Activated T-helper 1 cell treated with Interleukin-2 at 50 U/mL for 16 hours (primary cell): ENCODE data around the gene TNIP1.

ENCODE experiments used
- DNase-seq: peaks from one replicate; pipeline ENCODE4 v3.0.0-alpha.2; 2020; ENCODE audit warnings: low read depth

Gene TNIP1

DNA sequence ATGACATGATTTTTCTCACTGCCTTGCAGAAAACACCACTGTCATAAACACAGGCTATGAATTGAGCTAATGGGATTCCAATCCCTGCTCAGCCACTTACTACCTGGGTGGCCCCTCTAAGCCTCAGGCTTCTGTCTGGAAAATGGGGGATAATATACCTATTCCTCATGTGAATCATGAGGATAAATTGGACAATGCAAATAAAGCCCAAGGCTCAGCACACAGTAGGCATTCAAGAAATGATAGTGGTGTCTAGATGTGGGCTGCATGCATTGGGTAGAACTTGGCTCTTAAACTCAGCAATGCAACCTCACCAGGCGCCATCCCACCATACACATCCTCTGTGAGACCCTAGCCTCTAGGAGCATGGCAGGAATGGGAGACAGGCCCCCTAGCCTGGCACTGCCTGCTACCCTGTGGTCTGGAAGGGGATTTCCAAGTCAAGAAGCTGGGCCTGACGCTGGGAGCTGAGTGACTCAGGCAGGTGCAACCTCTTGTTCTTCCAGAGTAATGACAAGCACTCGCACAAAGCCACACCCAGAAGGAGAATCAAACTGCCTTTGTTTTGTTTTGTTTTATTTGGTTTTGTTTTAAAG lies 2.3 kb upstream of the TNIP1 start:
- peak; percentile 52 for DNase-seq

DNA sequence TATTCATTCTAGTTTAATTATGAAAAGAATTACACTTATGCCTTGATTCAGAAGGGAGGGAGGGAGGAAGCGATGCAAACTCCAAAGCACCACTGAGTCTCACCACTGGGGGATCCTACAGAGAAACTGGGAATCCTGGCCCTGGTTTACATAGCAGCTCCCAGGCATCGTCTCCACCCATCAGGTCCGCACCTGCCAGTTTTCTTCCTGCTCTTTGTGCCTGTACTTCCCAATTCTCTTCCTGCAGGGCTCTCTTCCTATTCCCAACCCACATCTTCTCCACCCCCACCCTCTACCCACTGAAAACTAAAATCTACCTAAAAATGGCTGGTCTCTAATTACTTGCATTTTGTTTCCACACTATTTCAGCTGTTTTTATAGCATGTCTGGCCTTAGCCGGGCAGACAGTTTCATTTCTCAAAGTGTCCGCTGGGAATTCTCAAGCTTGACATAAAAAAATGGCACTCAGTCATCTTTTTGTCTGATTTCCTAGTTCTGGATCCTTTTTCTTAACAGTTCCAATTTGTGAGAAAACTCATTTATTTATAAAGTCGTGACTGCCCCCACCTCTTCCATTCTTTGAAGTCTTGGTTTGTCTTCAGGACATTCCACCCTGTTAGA lies 1.6 kb upstream of the TNIP1 start:
- DNase-seq = no peak

DNA sequence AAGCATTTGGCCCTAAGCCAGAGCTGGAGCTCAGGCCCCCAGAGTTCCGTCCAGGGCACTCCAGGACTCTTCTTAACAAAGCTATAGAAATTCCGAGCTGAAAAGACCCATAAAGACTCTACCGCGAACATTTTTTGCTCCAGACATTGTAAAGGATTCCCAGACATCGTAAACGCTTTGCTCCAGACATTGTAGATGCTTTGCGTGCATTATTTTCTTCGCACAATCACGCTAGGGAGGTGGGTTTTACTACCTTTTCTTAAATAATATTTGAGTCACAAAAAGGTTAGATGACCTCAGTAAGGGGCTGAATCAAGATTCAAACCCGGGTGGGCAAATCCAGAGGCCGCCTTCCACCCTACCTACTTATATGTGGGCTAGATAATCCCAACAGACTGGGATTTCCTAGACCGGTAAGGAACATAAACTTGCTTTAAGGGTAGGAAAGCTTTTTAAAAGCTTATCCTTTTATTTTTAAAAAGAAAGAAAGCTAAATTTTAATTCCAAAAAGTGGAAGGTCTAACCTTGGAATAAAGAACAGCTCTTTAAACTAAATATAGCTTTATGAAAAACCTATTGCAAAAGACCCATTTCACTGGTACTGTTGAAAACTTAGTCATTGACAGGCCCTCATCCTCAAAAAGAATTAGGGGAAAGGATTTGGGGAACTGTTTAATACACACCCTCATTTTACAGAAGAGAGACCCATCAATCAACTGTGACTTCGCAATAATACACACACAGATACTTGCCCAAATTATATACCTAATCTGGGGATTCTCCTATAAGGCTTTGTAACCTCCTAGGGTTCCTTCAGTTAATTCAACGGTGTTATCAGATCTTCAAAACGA lies 822 bp upstream of the TNIP1 start:
- no peak for DNase-seq

DNA sequence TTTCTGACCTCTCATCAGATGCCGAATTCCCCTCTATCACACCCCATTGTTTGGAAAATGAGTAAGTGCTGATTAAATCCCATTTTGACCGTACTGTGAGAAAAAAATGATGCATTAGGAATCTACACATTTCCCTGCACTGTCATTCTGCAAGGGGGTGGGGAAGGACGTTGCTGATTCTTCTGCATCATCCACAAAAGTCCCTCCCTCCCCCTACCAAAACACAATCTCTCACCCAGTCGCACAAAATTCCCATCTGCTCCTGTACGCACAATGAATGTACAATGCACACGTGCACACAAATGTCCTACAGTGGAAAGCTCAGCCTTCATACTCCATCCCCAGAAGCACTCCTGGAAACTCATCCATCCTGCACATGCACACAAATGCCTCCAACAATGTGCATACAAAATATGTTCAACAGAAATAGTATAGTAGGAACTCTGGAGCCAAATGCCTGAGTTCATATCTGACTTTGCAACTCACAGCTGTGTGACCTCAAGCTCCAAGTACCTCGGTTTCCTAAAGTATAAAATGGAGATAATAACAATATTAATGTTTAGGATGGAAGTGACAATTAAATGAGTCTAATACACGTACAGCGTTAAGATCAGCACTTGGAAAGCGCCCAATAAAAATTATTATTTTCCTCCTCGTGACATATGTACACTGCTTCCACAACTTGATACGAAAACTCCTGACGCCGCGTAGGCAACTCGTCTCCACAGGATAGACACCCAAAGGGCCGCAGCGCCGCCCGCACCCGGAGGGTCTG lies 809 bp downstream of the TNIP1 start:
- no peak for DNase-seq

GRCh38 chr5:151078490-151079262 lies 2.2 kb downstream of the TNIP1 start:
- peak; percentile 62 for DNase-seq

DNA sequence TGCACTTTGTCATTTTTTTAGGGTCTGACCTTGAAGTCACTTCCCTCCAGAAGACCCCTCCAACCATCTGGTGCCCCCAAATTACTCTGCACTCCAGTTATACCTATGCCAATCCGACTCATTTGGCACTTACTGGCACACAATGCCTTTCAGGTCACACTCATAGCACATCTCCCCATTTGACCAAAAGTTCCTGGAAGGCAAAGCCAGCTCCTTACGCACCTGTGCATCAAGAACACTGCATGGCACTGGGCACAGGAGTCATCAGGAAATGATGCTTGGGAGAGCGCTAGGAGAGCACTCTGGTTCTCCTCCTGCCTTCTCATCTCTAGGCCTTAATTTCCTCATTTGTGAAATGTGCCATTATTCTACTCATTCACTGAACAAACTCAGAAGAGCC lies 2.9 kb downstream of the TNIP1 start:
- no peak for DNase-seq

- DNase-seq = no peak
Measured at GRCh38 chr5:151077419-151077818, 3.4 kb downstream of the TNIP1 start.

DNA sequence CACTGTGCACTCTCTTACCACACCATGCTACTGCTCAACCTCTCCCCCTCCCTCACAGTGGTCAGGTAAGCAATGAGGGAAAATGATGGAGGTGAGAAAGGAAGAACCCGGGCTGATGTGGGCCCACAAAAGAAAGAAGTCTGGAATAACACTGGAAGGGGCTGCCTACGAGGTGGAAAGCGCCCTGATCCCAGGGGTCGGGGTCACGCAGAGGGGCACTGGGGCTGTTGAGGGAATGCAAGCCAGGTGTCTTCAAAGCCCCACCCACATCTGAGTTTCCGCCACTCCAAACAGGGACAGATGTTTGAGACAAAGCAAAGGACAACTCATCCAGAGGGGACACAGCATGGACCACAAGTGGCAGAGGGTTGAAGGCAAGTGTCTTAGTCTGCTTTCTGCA lies 4.2 kb downstream of the TNIP1 start:
- DNase-seq = no peak

- DNase-seq = no peak
Measured at GRCh38 chr5:151075698-151076331, 5.0 kb downstream of the TNIP1 start.

DNA sequence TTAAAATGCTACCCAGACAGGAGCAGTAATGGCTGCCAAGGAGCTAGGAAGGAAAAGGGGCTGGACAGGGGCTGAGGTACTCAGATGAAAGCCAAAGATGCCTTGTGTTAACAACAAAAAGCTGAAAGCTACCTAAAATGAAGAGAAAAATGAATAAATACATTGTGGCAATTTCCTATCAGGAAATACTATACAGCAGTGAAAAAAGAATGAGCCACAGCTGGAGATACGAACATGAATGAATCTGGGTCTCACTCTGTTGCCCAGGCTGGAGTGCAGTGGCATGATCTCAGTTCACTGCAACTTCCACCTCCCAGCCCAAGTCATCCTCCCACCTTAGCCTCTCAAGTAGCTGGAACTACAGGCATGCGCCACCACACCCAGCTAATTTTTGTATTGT lies 6.3 kb downstream of the TNIP1 start:
- DNase-seq = no peak

DNA sequence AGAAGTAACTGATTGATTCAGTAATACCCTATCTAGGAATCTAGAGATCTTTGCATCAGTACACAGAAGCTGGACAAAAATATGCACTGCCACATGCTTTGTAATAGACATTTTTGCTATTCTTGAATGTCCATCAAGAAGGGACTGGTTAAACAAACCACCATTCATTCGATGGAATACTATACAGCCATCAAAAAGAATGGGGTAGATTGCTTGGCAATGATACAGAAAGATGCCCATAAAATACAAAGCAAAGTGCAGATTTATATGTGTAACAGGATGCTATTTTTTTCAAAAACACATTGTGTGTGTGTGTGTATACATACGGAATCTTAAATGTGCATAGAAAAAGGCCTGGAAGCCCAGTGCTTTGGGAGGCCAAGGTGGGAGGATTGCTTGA lies 7.6 kb downstream of the TNIP1 start:
- DNase-seq = no peak

DNA sequence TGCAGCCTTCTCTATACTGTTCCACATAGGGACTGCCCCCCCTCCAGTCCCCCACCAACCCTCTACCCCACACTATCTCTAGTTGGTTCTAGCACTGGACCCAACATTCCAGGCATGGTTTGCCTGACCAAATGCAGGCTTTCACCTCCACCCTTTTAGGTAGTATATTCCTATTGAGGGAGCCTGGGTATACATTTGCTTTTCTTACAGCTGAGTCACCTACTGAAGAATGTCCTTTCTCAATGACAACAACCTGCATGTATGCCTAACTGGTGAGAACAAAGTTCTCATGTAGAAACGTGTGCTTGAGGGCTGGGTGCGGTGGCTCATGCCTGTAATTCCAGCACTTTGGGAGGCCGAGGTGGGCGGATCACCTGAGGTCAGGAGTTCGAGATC lies 8.2 kb downstream of the TNIP1 start:
- DNase-seq = no peak

DNA sequence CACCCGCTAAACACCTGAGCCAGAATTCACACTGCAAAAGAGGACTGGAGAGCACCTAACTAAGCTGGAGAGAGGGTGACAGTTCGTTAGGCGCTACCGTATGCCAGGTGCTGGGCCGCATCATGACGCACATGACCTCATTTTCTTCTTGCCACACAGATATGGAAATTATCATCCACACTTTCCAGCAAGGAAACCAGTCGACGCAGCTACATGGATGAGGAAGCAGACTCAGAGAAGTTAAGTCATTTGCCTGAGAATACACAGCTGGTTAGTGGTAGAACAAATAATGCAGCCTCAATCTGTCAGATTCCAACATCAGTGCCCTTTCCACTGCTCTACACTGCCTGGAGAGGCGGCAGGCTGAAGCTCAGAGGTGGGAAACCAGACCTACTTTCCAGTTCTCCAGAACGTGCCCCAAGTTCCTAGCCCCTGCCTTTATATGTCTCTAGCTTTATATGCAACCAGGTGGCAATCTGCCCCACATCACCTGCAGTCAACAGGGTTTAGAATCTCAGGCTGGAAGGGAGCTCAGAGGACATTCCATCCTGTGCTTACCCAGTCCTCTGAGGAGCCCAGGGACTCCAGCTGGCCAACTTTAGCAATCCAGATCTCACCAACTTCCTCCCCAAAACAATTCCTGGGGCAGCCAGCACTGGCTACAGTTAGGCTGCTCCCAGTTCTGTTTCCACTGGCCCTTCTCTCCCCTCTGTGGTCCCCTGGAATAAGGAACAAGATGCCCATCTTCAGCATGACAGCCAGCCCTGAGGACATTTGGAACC lies 8.8 kb downstream of the TNIP1 start:
- DNase-seq = no peak

DNA sequence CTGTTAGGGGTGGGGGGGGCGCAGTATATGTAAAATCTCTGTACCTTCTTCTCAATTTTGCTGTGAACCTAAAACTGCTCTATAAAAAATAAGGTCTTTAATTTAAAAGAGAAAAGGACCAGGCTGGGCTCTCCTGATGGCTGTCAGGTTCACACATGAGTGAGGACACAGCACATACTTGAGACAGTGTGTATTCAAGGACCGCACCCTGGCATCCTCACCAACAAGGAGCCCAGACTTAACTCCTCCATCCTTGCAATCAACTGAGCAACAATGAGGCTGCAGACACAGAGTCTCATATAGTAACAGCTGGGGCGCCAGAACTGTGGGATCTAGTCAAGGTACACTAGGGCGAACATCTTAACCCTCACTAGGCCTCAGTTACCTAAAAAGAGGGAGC lies 9.8 kb downstream of the TNIP1 start:
- DNase-seq = no peak

- DNase-seq = no peak
Measured at GRCh38 chr5:151070449-151070848, 10.4 kb downstream of the TNIP1 start.

- DNase-seq = no peak
Measured at GRCh38 chr5:151068433-151069197, 12.2 kb downstream of the TNIP1 start.

- no peak for DNase-seq
Measured at GRCh38 chr5:151067632-151068432, 13.0 kb downstream of the TNIP1 start.

DNA sequence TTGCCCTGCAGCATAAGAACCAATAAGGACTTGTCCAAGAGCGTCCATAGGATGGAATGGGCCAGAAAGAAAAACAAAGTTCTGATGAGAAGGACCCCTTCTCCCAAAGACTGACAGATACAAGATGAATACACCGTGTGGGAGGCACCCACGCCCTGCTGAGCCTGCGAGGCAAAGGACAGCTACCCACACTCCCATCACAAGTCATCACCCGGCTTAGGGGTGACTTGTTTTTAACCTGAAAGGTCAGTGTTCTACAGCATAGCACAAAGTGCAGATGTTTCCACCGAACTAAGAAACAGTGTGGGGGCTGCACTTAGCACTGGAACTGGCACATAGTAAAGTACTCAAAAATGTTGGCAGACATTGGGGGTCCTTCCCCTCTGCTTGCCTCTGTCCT lies 13.9 kb downstream of the TNIP1 start:
- DNase-seq = no peak

- no peak for DNase-seq
Measured at GRCh38 chr5:151065609-151066008, 15.2 kb downstream of the TNIP1 start.
